GM12801 (cell line): ENCODE data around the gene RHOG.

Experiments used
- CTCF ChIP-seq: IDR thresholded peaks from one replicate; pipeline ENCODE4 v1.5.1; 2011; ENCODE audit warnings: control low read depth; ENCODE audit not compliant: insufficient read length; ENCODE audit errors: extremely low read depth

Gene RHOG

GRCh38 chr11:3837793-3838192 lies 3.0 kb downstream of the RHOG start:
- no peak for TF ChIP-seq CTCF

- TF ChIP-seq CTCF = no peak
Measured at GRCh38 chr11:3836903-3837302, 3.9 kb downstream of the RHOG start.

- TF ChIP-seq CTCF = no peak
Measured at GRCh38 chr11:3835751-3836150, 5.0 kb downstream of the RHOG start.

- TF ChIP-seq CTCF = no peak
Measured at GRCh38 chr11:3834664-3835461, 5.9 kb downstream of the RHOG start.

GRCh38 chr11:3834349-3834663 lies 6.5 kb downstream of the RHOG start:
- TF ChIP-seq CTCF = no peak

- TF ChIP-seq CTCF = no peak
Measured at GRCh38 chr11:3833449-3833848, 7.3 kb downstream of the RHOG start.

GRCh38 chr11:3832816-3833215 lies 7.9 kb downstream of the RHOG start:
- TF ChIP-seq CTCF = no peak
